22Rv1 (cell line): ENCODE measurements around the gene KIF5B.

ENCODE experiments used
- CTCF ChIP-seq: fragments of 450-650 bp; IDR thresholded peaks from 2 replicates; pipeline ENCODE4 v1.5.1; 2017; ENCODE audit warnings: mild to moderate bottlenecking
- ZFX ChIP-seq: fragments of 450-650 bp; IDR thresholded peaks from 2 replicates; pipeline ENCODE4 v1.6.1; 2017; ENCODE audit warnings: antibody characterized with exemption, borderline replicate concordance

GRCh38 chr10:32051926-32052325 lies 4.3 kb downstream of the KIF5B start:
- TF ChIP-seq CTCF = no peak
- no peak for TF ChIP-seq ZFX
